ENCODE measurements around the gene NLRC4. TPM values are rescaled to one million over a fixed set of nuclear protein-coding genes. Genes with fewer than 3 reads are reported as not detected.

The NLRC4 gene
- total and polyA plus RNA-seq, 2 of the 8 experiments (the other 6 are each of a cell fraction or from before 2014, with no cell fraction given): not detected

- no peak for TF ChIP-seq CHD7 (IDR thresholded peaks at IDR 0.05; ENCODE audit: insufficient replicate concordance, low read length)
- no peak for TF ChIP-seq NANOG (IDR thresholded peaks at IDR 0.05; ENCODE audit: insufficient read depth, low read depth, low read length, poor library complexity, severe bottlenecking)
- no peak for TF ChIP-seq CHD2 (IDR thresholded peaks at IDR 0.05; ENCODE audit: low read length)
- no peak for TF ChIP-seq YY1 (IDR thresholded peaks at IDR 0.05; ENCODE audit: low read depth, low read length)
Observed at GRCh38 chr2:32290000-32290339, 25.3 kb upstream of the NLRC4 start (continued).

Data from H1 (cell line).